ENCODE results near the gene ARHGAP32.

ARHGAP32 gene

GRCh38 chr11:129075757-129076156, 116.4 kb downstream of the ARHGAP32 start:
- H3K9me3 ChIP-seq (ENCODE audit: low read length), result no peaks in the 10 kb centered on the region
- H3K36me3 ChIP-seq (ENCODE audit: insufficient read depth, low read length), result no peaks in the 10 kb centered on the region
- H3K4me1 ChIP-seq (ENCODE audit: insufficient read depth, low read length), result no peaks in the 10 kb centered on the region
- no peak overlapping the region for H3K4me3 ChIP-seq (ENCODE audit: low read length)
- no peaks in the 10 kb centered on the region for H3K27me3 ChIP-seq (ENCODE audit: insufficient read depth, low read length)
- H2AFZ ChIP-seq (ENCODE audit: low read depth, low read length), result no peak overlapping the region

GRCh38 chr11:129067454-129067853, 124.7 kb downstream of the ARHGAP32 start:
- Histone ChIP-seq H3K9me3 (ENCODE audit: low read length) (no peaks in the 10 kb centered on the region), H3K36me3 (ENCODE audit: insufficient read depth, low read length) (peaks cover 33% of the 10 kb centered on the region), H2AFZ (ENCODE audit: low read depth, low read length) (no peak overlapping the region), H3K27me3 (ENCODE audit: insufficient read depth, low read length) (no peaks in the 10 kb centered on the region), H3K4me3 (ENCODE audit: low read length) (no peak overlapping the region), H3K4me1 (ENCODE audit: insufficient read depth, low read length) (no peaks in the 10 kb centered on the region)

DNA sequence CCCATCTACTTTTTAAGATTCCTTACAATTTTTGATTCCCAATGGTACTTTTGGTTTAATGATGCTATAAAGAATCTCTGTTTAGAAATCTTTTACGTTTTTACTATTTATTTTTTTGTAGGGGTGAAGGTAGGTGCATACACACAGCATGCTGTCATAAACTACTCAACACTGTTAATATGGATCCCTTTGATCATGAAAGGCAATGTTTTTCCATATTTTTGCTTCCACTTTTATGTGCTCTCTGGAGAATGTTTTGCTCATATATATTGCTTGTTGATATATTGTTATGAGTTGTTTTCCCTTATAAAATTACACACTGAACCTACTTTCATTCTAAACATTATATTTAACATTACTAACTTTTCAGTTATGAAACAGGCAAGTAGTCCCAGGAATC, 125.9 kb downstream of the ARHGAP32 start:
- H3K9me3 ChIP-seq (ENCODE audit: low read length), result no peaks in the 10 kb centered on the region
- no peak overlapping the region for H3K4me3 ChIP-seq (ENCODE audit: low read length)
- H3K4me1 ChIP-seq (ENCODE audit: insufficient read depth, low read length), result no peaks in the 10 kb centered on the region
- H2AFZ ChIP-seq (ENCODE audit: low read depth, low read length), result no peak overlapping the region
- H3K27me3 ChIP-seq (ENCODE audit: insufficient read depth, low read length), result no peaks in the 10 kb centered on the region
- peaks cover 43% of the 10 kb centered on the region for H3K36me3 ChIP-seq (ENCODE audit: insufficient read depth, low read length)

DNA sequence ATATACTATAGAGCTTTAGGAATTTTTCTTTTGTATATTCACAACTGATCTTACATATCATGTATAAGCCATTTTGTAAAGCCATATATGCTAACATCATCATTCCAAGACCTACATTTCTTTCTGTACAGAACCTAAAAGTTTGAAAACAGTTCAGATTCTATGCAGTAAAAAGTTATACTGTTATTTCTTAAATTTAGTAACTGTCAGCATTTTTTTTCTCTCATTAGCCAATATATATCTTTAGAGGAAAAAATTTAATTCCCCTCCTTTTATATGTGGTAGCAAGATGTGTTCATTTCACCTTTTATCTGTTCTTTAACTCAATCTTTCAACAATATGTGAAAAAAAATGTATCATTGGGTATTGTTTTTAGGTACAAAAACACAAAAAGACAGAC, 129.0 kb downstream of the ARHGAP32 start:
- Histone ChIP-seq H3K36me3 (ENCODE audit: insufficient read depth, low read length) (peaks cover 45% of the 10 kb centered on the region), H2AFZ (ENCODE audit: low read depth, low read length) (no peak overlapping the region), H3K4me1 (ENCODE audit: insufficient read depth, low read length) (no peaks in the 10 kb centered on the region)

DNA sequence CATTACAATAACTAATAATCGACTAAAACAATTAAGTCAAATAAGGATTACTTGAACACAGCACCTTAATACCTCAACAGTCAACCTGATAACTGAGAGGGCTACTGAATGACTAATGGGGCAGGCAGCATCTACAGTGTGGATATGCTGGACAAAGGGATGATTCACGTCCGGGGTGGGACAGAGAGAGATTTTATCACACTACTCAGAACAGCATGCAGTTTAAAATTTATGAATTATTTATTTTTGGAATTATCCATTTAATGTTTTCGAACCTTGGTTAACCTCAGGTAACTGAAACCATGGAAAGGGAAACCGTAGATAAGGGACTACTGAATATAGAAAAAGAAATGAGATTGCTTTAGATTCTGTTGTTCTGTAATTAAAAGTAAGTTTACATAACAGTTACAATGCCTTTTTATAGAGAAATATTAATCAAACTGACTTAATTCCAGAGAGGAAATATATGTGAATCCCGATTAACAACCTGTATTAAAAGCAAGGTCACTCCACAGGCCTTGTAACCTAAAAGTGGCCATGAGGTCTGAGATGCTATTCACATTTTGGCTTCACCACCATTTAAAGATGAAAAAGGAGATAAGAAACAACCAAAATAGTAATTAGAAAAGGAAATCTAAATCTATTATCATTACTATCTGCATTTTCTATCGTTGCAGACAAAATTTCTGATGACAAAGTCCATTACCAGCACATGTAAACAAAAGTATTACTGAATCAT, 130.5 kb downstream of the ARHGAP32 start:
- H3K27me3 ChIP-seq (ENCODE audit: insufficient read depth, low read length), result no peaks in the 10 kb centered on the region
- H3K4me1 ChIP-seq (ENCODE audit: insufficient read depth, low read length), result no peaks in the 10 kb centered on the region
- no peaks in the 10 kb centered on the region for H3K9me3 ChIP-seq (ENCODE audit: low read length)
- H3K4me3 ChIP-seq (ENCODE audit: low read length), result no peak overlapping the region
- peaks cover 51% of the 10 kb centered on the region for H3K36me3 ChIP-seq (ENCODE audit: insufficient read depth, low read length)
- no peak overlapping the region for H2AFZ ChIP-seq (ENCODE audit: low read depth, low read length)

More for the DNA sequence above, 129.0 kb downstream of the ARHGAP32 start:
- H3K4me3 ChIP-seq (ENCODE audit: low read length), result no peak overlapping the region
- H3K9me3 ChIP-seq (ENCODE audit: low read length), result no peaks in the 10 kb centered on the region
- no peaks in the 10 kb centered on the region for H3K27me3 ChIP-seq (ENCODE audit: insufficient read depth, low read length)

GRCh38 chr11:129056916-129057315, 135.2 kb downstream of the ARHGAP32 start:
- H3K36me3 ChIP-seq (ENCODE audit: insufficient read depth, low read length), result peaks cover 15% of the 10 kb centered on the region
- H3K4me1 ChIP-seq (ENCODE audit: insufficient read depth, low read length), result no peaks in the 10 kb centered on the region
- H3K4me3 ChIP-seq (ENCODE audit: low read length), result no peak overlapping the region
- peaks cover 2% of the 10 kb centered on the region for H3K9me3 ChIP-seq (ENCODE audit: low read length)
- no peaks in the 10 kb centered on the region for H3K27me3 ChIP-seq (ENCODE audit: insufficient read depth, low read length)
- no peak overlapping the region for H2AFZ ChIP-seq (ENCODE audit: low read depth, low read length)

GRCh38 chr11:129055196-129055595, 136.9 kb downstream of the ARHGAP32 start:
- peaks cover 6% of the 10 kb centered on the region for H3K36me3 ChIP-seq (ENCODE audit: insufficient read depth, low read length)
- H3K9me3 ChIP-seq (ENCODE audit: low read length), result peaks cover 2% of the 10 kb centered on the region
- H3K4me1 ChIP-seq (ENCODE audit: insufficient read depth, low read length), result no peaks in the 10 kb centered on the region
- no peak overlapping the region for H2AFZ ChIP-seq (ENCODE audit: low read depth, low read length)
- no peaks in the 10 kb centered on the region for H3K27me3 ChIP-seq (ENCODE audit: insufficient read depth, low read length)
- H3K4me3 ChIP-seq (ENCODE audit: low read length), result no peak overlapping the region

DNA sequence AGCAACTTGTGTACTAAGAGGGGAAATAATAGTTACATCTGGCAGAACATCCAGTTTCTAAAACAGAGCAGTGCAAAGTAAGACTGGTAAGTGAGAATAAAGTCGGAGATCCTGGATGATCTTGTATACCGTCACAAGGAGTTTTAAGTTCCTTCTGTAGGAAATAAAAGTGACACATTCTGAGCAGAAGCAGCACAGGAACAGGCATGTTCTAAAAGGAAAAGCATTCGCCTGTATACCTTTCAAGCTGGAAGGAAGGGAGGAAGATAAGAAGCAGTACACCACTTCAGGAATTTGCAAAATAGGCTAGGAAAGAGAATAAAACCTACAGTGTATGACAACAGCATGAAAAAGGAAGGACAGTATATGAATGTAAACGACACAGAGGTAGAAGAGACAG, 143.2 kb downstream of the ARHGAP32 start:
- no peak overlapping the region for H3K4me3 ChIP-seq (ENCODE audit: low read length)
- no peak overlapping the region for H2AFZ ChIP-seq (ENCODE audit: low read depth, low read length)
- H3K9me3 ChIP-seq (ENCODE audit: low read length), result peaks cover 2% of the 10 kb centered on the region
- H3K4me1 ChIP-seq (ENCODE audit: insufficient read depth, low read length), result no peaks in the 10 kb centered on the region
- no peaks in the 10 kb centered on the region for H3K27me3 ChIP-seq (ENCODE audit: insufficient read depth, low read length)
- H3K36me3 ChIP-seq (ENCODE audit: insufficient read depth, low read length), result no peaks in the 10 kb centered on the region

DNA sequence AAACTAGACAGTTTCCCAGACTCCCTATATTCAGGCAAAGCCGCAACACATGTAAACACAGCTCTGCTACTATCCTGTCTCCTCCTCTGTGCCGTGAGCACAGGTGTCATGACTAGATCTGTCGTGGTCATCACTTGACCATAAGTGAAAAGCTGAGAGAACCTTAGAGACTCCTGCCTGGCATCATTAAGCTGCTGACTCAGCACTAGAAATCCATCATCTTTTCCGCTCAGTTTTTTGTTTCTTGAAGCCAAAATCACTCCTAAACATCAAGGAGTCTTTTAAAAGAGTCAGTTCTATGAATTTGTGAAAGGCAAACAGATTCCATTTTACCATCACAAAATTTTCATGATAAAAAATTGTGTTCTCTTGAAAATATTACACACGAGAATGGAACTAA, 147.0 kb downstream of the ARHGAP32 start:
- H3K9me3 ChIP-seq (ENCODE audit: low read length), result no peaks in the 10 kb centered on the region
- peaks cover 3% of the 10 kb centered on the region for H3K36me3 ChIP-seq (ENCODE audit: insufficient read depth, low read length)
- no peaks in the 10 kb centered on the region for H3K27me3 ChIP-seq (ENCODE audit: insufficient read depth, low read length)
- no peak overlapping the region for H3K4me3 ChIP-seq (ENCODE audit: low read length)
- no peak overlapping the region for H2AFZ ChIP-seq (ENCODE audit: low read depth, low read length)
- no peaks in the 10 kb centered on the region for H3K4me1 ChIP-seq (ENCODE audit: insufficient read depth, low read length)

- H3K4me3 ChIP-seq (ENCODE audit: low read length), result no peak overlapping the region
- H3K36me3 ChIP-seq (ENCODE audit: insufficient read depth, low read length), result peaks cover 3% of the 10 kb centered on the region
- H3K4me1 ChIP-seq (ENCODE audit: insufficient read depth, low read length), result no peaks in the 10 kb centered on the region
- H3K27me3 ChIP-seq (ENCODE audit: insufficient read depth, low read length), result no peaks in the 10 kb centered on the region
- no peak overlapping the region for H2AFZ ChIP-seq (ENCODE audit: low read depth, low read length)
- H3K9me3 ChIP-seq (ENCODE audit: low read length), result peaks cover 4% of the 10 kb centered on the region
These were observed 149.6 kb downstream of the ARHGAP32 start for GRCh38 chr11:129042503-129042902.

GRCh38 chr11:129041611-129042018, 150.5 kb downstream of the ARHGAP32 start:
- Histone ChIP-seq H2AFZ (ENCODE audit: low read depth, low read length) (no peak overlapping the region), H3K36me3 (ENCODE audit: insufficient read depth, low read length) (peaks cover 3% of the 10 kb centered on the region), H3K4me3 (ENCODE audit: low read length) (no peak overlapping the region), H3K27me3 (ENCODE audit: insufficient read depth, low read length) (no peaks in the 10 kb centered on the region), H3K4me1 (ENCODE audit: insufficient read depth, low read length) (no peaks in the 10 kb centered on the region), H3K9me3 (ENCODE audit: low read length) (peaks cover 4% of the 10 kb centered on the region)

- Histone ChIP-seq H3K4me3 (ENCODE audit: low read length) (no peak overlapping the region), H3K4me1 (ENCODE audit: insufficient read depth, low read length) (no peaks in the 10 kb centered on the region), H3K36me3 (ENCODE audit: insufficient read depth, low read length) (peaks cover 3% of the 10 kb centered on the region), H3K27me3 (ENCODE audit: insufficient read depth, low read length) (no peaks in the 10 kb centered on the region), H2AFZ (ENCODE audit: low read depth, low read length) (no peak overlapping the region), H3K9me3 (ENCODE audit: low read length) (peaks cover 4% of the 10 kb centered on the region)
These were observed 151.2 kb downstream of the ARHGAP32 start for GRCh38 chr11:129040934-129041333.

- Histone ChIP-seq H3K36me3 (ENCODE audit: insufficient read depth, low read length) (no peaks in the 10 kb centered on the region), H2AFZ (ENCODE audit: low read depth, low read length) (no peak overlapping the region), H3K4me3 (ENCODE audit: low read length) (no peak overlapping the region), H3K27me3 (ENCODE audit: insufficient read depth, low read length) (no peaks in the 10 kb centered on the region), H3K4me1 (ENCODE audit: insufficient read depth, low read length) (no peaks in the 10 kb centered on the region), H3K9me3 (ENCODE audit: low read length) (peaks cover 4% of the 10 kb centered on the region)
These were observed 156.9 kb downstream of the ARHGAP32 start for GRCh38 chr11:129035244-129035643.

DNA sequence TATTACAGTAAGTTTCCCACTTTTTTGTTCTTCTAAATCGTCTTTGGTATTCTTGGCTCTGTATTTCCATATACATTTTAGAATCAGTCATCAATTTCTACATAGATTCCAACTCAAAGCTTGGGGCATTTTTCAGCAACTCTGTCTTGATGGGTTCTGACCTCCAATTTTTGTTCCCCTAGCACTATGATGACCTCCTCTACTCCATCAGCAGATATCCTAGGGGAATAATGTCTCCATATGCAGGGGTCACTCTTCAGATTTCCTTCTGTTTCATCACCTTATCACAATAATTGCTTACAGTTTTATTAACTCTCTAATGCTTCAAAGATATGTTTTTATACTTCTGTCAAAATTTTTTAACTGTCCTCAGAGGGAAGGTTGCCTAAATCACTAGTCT, 158.1 kb downstream of the ARHGAP32 start:
- H2AFZ ChIP-seq (ENCODE audit: low read depth, low read length), result no peak overlapping the region
- no peaks in the 10 kb centered on the region for H3K4me1 ChIP-seq (ENCODE audit: insufficient read depth, low read length)
- no peak overlapping the region for H3K4me3 ChIP-seq (ENCODE audit: low read length)
- peaks cover 3% of the 10 kb centered on the region for H3K9me3 ChIP-seq (ENCODE audit: low read length)
- no peaks in the 10 kb centered on the region for H3K36me3 ChIP-seq (ENCODE audit: insufficient read depth, low read length)
- no peaks in the 10 kb centered on the region for H3K27me3 ChIP-seq (ENCODE audit: insufficient read depth, low read length)

Measured in neuron (in vitro differentiated cells).